ENCODE measurements around the gene CDKN1C.

The CDKN1C gene

GRCh38 chr11:2860636-2861035, 24.9 kb downstream of the CDKN1C start:
- H3K4me3 ChIP-seq (ENCODE audit: low read length), result no peak overlapping the region
- TF ChIP-seq, protein P1, sequence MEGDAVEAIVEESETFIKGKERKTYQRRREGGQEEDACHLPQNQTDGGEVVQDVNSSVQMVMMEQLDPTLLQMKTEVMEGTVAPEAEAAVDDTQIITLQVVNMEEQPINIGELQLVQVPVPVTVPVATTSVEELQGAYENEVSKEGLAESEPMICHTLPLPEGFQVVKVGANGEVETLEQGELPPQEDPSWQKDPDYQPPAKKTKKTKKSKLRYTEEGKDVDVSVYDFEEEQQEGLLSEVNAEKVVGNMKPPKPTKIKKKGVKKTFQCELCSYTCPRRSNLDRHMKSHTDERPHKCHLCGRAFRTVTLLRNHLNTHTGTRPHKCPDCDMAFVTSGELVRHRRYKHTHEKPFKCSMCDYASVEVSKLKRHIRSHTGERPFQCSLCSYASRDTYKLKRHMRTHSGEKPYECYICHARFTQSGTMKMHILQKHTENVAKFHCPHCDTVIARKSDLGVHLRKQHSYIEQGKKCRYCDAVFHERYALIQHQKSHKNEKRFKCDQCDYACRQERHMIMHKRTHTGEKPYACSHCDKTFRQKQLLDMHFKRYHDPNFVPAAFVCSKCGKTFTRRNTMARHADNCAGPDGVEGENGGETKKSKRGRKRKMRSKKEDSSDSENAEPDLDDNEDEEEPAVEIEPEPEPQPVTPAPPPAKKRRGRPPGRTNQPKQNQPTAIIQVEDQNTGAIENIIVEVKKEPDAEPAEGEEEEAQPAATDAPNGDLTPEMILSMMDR (IDR thresholded peaks at IDR 0.05; ENCODE audit: insufficient read depth, low read depth, low read length, missing control alignments), result no peak
- peak; percentile 14 for DNase-seq (ENCODE audit: low read depth)

DNA sequence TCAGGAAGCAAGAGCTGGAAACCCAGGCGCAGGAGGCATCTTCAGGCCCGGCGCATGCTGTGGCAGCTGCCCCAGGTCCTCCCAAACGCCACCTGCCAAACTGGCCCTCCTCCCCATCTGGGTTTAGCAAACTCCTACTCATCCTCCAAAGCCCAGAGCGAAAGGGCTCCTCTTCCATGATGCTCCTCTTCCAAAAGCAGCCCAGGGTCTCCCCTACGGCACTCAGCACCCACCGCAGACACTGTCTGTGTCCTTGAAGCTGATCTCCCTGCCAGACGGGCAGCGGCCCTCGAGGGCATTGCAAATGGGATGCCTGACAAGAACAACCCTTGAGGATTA, 25.9 kb downstream of the CDKN1C start:
- H3K4me3 ChIP-seq (ENCODE audit: low read length), result no peak overlapping the region
- no peak for DNase-seq (ENCODE audit: low read depth)
- TF ChIP-seq, protein P1 (IDR thresholded peaks at IDR 0.05; ENCODE audit: insufficient read depth, low read depth, low read length, missing control alignments), result no peak

DNA sequence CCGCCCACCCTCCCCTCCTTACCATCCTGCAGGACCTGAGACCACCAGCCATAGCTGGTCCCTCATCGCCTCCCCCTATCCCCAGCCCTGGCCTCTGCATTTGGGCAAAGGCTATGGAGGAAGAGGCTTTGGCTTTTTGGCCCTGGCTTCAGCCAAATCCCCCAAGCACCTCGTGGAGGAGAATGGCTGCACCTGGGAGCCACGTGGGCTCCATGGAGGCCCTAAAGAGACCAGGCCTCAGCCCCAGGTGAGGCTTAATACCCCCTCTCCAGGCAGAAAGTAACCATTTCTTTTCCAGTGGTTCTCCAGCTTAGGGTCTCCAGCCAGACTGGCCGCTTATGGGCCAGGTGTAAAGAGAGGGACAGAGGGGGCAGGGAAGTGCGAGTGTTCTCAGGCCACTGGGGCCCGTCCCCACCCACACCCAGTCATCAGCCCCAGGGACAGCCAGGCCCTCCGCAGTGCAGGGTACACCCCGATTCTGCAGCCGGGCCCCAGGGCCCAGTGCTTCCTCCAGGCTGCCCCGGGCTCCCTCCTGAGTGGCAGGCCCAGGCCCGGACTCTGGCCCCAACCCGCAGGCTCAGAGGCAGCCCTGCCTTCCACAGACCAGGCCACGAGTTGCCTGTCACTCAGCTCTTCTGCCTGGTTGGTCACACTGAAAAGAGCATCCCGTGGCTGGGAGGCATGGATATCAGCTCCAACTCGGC, 26.4 kb downstream of the CDKN1C start:
- TF ChIP-seq, protein P1 (IDR thresholded peaks at IDR 0.05; ENCODE audit: insufficient read depth, low read depth, low read length, missing control alignments), result no peak
- no peak for DNase-seq (ENCODE audit: low read depth)
- no peak overlapping the region for H3K4me3 ChIP-seq (ENCODE audit: low read length)

DNA sequence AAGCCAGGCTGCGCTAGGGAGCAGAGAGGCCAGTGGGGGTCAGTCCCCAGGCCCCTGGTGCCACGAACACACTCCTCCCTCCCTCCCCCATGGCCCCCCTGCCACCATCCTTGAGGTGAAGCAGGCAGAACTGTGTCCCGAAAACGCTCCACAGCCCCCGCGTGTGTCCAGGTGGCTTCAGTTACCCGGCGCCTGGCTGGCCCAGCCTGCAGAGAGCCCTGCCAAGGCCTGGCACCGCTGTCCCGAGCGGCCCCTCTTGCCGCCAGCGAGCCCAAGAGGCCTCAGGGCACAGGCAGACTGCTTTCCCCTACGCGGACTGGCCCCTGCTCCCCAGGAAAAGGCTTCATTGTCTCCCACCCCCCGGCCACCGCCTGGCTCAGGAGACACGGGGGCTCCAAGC, 27.7 kb downstream of the CDKN1C start:
- no peak overlapping the region for H3K4me3 ChIP-seq (ENCODE audit: low read length)
- TF ChIP-seq, protein P1 (IDR thresholded peaks at IDR 0.05; ENCODE audit: insufficient read depth, low read depth, low read length, missing control alignments), result no peak
- no peak for DNase-seq (ENCODE audit: low read depth)

DNA sequence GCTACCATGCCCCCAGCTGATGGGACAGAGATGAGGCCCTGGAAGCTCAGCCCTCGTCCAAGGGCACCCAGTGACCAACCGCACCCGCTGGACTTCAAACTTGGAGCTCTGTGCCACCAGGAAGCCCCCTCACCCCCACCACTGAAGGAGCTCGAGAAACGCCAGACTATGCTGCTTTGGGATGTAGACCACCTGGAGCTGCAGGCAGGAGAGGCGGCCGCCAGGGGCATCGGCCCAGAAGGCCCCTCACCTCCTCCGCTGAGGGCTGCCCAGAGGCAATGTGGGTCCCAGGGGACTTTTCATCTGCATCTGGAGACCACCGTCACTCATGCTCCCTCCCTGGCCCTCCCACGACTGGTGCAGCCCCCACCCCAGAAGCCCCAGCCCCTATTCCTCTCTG, 28.3 kb downstream of the CDKN1C start:
- TF ChIP-seq, protein P1 (IDR thresholded peaks at IDR 0.05; ENCODE audit: insufficient read depth, low read depth, low read length, missing control alignments), result no peak
- no peak for DNase-seq (ENCODE audit: low read depth)
- no peak overlapping the region for H3K4me3 ChIP-seq (ENCODE audit: low read length)

DNA sequence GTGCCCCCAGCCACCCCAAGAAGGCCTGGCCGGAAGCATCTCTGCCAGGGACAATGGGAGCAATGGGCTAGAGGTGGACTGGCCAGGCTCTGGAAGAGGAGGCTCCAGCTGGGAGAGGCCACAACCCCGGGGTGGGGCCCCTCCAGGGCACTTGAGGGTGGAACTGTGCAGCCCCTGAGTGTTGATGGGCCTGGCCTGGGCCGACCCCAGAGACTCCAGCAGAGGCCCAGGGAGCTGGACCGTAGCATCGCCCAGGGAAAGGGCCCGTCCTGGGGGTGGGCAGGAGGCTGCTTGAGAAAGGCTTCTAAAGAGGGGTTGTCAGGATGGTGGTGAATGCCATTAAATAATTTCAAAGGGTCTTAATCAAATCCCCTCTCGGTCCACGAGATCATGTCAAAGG, 30.4 kb downstream of the CDKN1C start:
- DNase-seq (ENCODE audit: low read depth), result no peak
- no peak overlapping the region for H3K4me3 ChIP-seq (ENCODE audit: low read length)
- TF ChIP-seq, protein P1 (IDR thresholded peaks at IDR 0.05; ENCODE audit: insufficient read depth, low read depth, low read length, missing control alignments), result no peak

DNA sequence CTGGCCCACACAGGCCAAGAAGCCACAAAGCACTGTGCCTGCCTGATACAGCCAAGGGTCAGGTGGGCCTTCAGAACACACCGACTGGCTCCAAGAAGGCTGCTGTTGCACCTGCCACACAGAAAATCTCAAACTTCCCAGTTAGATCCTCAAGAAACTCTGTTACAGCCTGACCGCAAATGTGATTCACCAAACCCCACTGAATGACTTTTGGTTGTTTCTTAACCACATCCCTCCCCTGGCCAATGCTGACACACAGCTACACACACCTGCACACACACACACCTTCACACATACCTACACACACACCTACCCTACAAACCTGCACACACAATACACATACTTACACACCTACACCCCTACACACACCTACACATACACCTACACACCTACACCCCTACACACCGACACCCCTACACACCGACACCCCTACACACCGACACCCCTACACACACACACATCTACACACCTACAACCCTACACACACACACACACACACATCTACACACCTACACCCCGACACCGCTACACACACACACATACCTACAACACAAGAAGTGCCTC, 31.5 kb downstream of the CDKN1C start:
- DNase-seq (ENCODE audit: low read depth), result no peak
- TF ChIP-seq, protein P1 (IDR thresholded peaks at IDR 0.05; ENCODE audit: insufficient read depth, low read depth, low read length, missing control alignments), result no peak
- H3K4me3 ChIP-seq (ENCODE audit: low read length), result no peak overlapping the region

Measured in epithelial cell of esophagus (primary cell).